GM18951 (cell line): ENCODE results near the gene SMYD2.

Experiments
- POLR2A ChIP-seq: IDR thresholded peaks from 4 replicates; pipeline ENCODE4 v1.6.1; 2011; ENCODE audit warnings: mild to moderate bottlenecking; ENCODE audit not compliant: insufficient read length, insufficient read depth; ENCODE audit errors: extremely low read depth
- in situ Hi-C: fragments of 300-500 bp; cut with MboI; formaldehyde crosslinking; loops from one replicate; pipeline ENCODE4 v1.12.0; 2022; ENCODE audit warnings: low sequenced_read_pairs, mixed read lengths, inconsistent platforms; ENCODE audit not compliant: unreplicated experiment

Gene SMYD2

DNA sequence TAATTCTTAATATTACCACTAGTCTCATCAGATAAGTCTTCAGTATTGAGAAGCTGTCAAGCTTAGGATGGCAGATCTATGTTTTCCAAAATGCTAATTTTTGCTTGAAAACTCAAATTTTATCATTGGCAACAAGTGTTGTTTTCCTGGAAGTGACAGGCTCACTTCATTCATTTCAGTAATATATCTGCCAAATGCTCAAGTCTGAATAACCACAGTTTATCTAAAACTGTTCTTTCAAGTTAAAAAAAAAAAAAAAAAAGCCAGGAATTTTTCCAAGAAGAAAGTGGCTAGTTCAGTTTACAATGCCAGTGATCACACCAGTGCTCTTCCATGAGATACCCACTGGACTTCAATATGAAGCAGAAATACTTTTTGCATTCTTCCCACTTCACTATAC lies 20.6 kb downstream of the SMYD2 start:
- TF ChIP-seq POLR2A, result no peak
- in situ Hi-C loops, result no loop called here

DNA sequence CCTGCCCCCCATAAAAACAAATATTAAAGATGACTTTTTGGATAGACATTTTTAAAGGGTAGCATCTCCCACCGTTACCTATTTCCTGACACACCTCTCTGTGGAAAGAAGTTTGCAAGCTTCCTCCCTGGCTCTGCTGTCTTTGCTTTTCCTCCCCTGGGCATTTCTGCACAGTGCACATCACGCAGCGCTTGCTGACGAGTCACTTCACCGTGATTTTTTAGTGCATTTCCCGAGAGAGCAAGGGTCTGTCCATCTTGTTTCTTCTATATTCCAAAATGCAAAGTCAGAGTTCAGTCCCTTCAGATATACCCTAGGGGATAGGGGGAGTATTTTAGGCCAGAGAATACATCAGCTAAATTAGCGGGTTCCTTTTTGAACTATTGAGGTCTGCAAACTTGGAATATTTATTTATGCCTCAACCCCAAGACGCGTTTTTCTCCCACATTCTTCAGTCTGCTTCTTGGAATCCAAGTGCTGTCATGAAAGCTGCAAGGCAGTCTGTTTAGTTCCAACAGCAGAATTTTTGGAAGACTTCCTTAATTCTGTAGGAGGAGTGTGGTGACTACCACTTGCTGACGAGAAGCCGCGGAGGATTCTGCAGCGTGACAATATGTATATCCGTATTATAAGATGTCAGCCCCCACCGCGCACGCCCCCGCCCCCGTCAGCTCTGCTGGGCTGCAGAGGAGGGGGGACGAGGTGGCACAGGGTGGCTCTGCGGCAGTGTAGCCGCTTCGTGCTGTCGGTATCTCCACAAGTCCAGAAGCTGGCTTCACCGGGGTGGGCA lies 22.4 kb downstream of the SMYD2 start:
- TF ChIP-seq POLR2A, result no peak
- in situ Hi-C loops, result no loop called here

DNA sequence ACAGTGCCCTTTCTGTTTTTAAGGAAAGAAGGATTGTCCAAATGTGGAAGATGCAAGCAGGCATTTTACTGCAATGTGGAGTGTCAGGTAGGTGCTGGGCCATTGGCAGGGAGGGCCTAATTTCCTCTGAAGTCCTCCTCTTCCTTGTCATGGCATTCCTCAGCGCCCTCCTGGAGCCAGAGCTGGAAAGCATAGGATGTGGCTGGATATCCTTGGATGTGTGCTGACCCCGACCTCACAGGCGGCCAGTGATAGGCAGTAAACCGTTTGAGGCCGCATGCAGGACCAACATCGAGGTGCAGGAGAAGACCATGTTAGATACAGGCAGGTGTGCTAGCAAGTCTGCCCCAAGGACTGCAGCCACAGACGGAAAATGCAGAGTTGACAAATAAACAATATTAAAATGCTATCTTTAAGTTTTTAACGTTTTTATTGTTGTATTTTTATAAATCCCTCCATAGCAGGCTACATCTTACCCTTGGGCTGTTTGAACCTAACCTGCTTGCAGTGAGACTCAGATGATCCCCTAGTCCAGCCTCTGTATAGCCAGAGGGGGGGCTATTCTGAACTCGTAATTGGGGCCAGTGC lies 24.3 kb downstream of the SMYD2 start:
- in situ Hi-C loops, result no loop called here
- TF ChIP-seq POLR2A, result no peak

DNA sequence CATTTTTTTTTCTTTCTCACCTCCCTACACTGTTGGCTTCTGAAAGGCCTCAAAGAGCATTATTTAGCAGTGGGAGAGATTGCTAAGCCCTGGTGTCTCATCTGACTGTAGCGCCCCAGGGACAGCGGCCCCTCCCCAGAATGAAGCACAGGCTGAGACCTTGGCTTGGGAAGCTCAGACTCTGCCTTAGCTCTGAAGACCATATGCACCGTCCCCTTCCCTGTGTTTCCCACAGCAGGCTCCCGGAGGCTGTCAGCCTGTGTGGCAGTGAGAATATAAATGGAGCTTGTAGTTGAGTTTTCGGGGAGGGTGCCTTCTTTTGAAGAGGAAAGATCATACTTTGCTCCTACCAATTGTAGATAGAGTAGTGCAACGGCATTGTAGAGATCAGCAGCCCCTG lies 25.3 kb downstream of the SMYD2 start:
- TF ChIP-seq POLR2A, result no peak
- in situ Hi-C loops, result no loop called here

DNA sequence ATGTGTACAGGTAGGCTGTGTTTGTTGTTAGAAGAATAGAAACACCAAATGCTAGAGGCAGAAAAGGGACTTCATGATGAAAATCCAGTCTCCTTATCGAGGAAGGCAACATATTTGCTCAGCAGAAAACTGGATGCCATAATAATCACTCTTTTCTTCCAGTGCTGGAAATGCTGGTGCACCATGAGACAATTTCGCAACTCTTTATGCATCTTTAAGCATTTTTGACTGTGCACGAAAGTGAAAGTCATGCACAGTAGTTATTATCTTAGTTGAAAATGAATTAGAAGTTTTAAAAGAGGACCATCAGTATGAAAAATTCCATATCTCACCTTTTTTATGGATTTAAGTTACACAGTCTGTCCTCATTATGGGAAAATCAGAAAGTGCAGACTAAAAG lies 29.1 kb downstream of the SMYD2 start:
- in situ Hi-C loops, result no loop called here
- TF ChIP-seq POLR2A, result no peak

DNA sequence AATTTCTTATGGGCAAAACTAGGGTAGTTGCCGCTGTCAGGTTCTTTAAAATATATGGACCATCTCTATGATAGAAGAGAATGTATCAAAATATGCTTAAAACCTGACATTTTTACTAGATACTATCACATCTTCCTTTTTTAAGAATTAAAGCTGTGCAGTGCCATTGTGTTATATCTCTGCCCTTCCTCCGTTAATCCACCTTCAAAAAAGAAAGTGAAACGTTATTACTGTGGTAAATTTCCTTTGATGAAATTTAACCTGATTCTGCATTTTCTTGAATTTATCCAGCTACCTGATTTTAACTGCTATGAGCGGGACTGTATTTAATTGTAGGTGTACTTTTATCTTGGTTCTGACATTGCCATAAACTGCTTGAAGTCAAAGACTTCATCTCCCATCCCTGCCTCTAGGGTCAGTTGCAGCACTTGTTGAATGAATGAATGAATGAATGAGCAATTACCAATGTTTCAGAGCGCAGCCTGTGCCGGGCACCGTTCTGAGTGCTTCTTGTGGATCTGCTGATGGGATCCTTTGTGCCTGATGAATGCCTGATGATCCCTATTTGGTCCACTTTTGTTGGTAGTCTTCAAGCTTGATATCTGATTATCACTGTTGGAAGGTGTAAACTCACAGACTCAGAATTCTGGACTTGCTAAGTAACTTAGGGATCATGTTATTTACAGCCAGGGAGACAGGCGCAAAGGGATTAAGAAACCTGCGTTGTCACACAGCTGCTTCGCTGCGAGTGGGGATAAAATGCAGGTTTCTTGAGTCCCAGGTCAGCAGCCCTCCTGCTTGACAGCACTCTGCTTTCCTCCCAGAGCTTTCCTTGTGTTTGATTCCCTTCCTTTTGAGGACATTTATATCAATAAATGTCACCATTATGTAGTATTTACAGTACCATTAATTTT lies 30.1 kb downstream of the SMYD2 start:
- TF ChIP-seq POLR2A, result no peak
- in situ Hi-C loops, result no loop called here

DNA sequence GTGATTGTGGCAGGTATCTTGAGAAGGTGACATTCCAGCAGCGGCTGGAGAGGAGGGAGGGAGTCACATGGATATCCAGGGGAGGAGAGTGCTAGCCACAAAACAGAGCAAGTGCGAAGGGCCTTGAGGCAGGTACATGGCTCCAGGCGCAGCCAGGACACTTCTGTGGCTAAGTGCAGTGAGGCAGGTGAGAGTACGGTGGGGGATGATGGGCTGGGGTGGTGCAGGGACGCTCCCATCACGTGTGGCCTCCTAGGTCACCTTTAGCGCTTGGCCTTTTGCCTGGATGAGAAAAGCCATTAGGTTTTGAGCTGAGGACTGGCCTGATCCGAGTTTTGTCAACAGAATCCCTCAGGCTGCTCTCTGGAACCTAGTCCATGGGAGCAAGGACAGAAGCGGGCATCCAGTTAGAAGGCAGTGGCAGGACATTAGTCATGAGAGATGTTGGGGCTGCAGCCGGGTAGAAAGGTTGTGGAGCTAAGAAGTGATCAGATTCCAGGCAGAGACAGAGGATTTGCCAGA lies 31.6 kb downstream of the SMYD2 start:
- in situ Hi-C loops, result no loop called here
- no peak for TF ChIP-seq POLR2A

DNA sequence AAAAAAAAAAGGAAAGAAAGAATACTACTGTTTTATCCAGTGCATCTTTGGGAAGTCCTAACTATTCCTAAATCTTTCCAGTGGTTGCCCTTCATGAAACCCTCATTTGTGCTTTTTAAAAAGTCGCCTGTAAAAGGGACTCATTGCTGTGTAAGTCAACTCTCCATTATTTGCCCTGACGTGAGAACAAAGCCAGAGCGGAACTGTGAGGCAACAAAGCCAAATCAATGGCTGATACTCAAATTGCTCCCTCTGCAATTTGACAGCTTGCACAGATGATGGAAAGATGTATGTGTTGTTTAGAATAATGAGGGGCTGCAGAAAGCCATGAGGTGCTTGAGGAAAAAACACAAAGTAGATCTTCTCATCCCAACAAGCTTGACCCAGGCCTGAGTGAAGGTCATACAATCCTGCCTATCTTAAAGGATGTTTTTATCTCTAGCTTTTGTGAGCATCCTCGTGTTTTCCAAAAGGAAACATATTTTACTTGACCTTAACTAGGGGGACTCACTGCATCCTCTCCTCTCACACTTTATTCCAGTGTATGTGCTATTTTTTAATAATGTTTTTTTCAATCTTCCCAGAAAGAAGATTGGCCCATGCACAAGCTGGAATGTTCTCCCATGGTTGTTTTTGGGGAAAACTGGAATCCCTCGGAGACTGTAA lies 33.4 kb downstream of the SMYD2 start:
- TF ChIP-seq POLR2A, result no peak
- in situ Hi-C loops, result no loop called here

DNA sequence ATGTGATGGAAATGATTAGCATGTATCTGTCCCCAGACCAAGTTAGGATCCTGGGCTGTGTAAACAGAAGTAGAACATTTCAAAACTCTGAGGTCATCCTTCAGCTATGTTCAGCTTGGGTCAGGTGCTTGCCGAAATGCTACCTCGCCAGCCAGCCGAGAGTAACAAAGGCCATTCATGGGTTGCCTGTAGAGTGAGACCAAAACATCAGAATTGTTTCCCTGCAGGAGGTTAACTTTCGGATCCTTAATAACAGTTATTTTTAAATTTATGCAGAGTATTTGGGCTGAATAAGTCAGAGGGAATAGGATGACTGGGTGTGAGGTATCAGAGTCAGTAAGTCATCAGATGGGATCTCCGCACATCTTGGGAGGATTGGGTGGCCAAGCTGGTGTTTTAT lies 35.6 kb downstream of the SMYD2 start:
- in situ Hi-C loops, result no loop called here
- TF ChIP-seq POLR2A, result no peak

DNA sequence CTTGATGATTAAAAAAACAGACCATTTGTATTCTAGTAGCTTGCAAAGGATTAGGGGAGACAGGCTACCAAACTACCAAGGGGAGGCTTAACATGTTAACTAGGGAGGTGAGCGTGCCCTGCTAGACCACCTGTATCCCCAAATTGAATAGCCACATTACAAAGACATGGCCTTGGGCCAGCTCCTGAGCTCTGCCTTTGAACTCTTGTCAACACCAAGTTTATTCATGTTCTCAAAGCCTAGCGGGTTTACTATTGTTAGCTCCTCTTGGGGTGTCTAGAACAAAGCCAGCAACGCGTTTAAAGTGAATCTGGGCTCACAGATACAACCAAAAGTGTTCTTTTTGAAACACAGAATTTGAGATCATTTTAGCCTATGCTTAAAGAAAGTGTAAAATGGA lies 36.3 kb downstream of the SMYD2 start:
- TF ChIP-seq POLR2A, result no peak
- in situ Hi-C loops, result no loop called here

DNA sequence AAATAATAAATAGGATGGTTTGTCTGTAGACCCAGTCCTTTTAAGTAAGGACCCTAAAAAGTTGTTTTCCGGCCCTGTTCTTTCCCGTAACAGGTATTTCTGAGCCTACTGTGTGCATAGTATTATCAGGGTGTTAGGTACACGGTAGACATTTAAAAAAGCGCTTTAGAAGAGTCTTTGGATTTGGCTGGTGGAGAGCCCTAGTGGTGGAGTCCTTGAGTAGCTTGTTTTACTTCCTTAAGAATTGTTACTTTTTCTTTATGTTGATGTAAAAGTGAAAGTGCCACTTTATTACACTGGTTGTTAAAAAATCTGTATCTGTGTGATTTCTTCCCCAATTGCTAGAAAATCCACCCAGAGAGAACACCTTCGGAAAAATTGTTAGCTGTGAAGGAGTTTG lies 36.8 kb downstream of the SMYD2 start:
- in situ Hi-C loops, result no loop called here
- no peak for TF ChIP-seq POLR2A

DNA sequence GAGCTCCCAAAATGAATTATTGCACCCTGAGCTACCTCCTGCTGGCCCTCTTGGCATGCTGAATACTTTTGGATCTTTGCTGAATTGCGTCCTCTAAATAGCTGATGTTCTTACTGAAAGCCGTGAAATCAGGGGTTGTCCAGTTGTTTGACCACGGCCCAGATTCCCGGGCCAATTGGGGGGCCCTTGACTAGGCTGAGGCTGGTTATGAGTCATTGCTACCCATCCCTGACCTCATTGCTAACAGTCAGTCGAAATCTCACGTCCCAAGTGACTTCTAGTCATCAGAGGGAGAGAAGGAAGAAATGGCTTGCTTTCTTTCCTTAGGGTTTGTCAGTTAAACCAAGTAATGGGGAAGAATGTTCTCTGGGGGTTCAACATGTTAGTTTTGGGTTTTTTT lies 37.4 kb downstream of the SMYD2 start:
- in situ Hi-C loops, result no loop called here
- TF ChIP-seq POLR2A, result no peak

DNA sequence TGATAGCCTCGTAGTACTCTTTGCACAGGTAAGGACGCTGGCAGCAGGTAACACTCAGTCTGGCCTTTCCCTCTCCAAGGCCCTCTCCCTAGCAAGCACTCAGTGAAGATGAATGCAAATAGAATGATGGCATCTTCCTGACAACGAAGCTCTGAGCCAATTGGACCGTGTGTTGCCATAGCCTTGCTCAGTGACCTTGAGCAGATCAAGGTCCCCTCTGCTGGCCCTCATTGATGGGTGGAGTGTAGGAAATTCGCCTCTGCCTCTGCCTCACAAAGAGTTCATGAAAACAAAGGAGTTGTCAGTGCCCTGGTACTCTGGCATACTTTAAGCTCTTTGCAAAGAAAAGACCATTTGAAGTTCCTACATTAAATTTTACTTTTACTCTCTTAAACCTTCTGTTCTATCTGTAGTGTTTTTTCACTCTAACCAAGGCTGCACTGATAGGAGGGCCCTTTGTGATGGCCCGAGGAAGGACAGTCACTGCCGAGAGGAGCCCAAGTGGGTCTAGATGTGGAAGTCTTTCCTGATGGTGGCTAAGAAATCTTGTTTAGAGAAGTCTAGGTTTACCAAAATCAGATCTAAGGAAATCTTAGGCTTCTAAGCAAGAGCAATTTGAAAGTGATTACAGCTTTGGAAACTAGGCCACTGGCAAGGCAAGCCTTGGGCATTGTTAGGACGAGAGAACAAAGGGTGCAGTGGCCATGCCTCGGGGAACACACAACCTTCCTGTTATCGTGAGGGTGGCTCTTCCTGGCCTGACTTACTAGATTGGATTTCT lies 38.2 kb downstream of the SMYD2 start:
- in situ Hi-C loops, result no loop called here
- TF ChIP-seq POLR2A, result no peak
